Stimulated activated CD8-positive, alpha-beta memory T cell treated with anti-CD3 and anti-CD28 coated beads, Interleukin-7, amount 100 ng/mL, for 24 hours (primary cell): Measurements from ENCODE around the gene DRC3.

Experiments used
- DNase-seq: peaks from one replicate; pipeline ENCODE4 v3.0.0-alpha.2; 2020; ENCODE audit warnings: low read depth

The DRC3 gene

DNA sequence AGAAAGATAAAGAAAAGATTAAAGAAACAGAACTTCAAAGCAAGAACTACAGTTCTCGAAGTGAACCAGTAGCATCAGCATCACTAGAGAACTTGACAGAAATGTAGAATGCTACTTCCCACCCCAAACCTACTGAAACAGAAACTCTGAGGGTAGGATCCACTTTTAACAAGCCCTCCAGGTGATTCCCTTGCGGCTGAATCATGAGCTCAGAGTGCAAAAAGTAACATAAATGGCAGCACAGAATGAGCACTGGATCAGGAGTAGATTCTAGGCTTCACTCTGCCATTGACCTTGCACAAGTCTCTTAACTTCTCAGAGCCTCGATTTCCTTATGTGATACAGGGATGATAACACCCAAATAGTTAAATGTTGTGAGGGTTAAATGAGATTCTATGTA lies 6.3 kb upstream of the DRC3 start:
- DNase-seq: no peak

DNA sequence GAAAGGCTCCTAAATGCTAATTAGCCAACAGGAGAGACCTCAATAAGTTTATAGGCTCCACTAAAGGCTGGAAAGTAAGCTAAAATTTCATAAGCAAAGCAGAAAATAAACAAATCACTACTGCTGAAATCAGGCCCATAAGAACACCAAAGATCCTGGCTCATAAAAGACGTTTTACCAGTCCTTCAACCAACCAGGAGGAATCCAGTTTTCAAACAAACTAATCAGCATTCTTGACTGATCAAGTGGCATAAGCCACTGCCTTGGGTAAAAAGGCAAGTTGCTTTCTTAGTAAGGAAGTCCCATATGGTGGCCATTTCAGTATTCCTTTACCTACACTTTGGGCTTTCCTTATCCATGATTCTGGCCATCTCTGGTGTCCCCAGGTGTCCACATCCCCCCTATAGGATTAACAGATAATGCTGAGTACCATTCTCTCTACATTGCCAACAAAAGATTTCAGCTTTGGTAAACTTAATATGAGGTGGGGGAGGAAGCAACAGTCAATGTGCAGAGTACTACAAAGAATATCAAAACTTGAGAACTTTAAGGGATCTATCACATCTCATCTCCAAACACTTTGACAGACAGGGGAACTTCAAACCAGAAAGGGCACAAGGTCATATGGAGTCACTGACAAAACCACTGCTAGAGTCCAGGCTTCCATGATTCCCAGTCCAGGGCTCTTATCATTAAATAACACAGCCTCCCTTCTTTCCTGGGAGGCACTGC lies 1.8 kb upstream of the DRC3 start:
- DNase-seq: no peak

DNA sequence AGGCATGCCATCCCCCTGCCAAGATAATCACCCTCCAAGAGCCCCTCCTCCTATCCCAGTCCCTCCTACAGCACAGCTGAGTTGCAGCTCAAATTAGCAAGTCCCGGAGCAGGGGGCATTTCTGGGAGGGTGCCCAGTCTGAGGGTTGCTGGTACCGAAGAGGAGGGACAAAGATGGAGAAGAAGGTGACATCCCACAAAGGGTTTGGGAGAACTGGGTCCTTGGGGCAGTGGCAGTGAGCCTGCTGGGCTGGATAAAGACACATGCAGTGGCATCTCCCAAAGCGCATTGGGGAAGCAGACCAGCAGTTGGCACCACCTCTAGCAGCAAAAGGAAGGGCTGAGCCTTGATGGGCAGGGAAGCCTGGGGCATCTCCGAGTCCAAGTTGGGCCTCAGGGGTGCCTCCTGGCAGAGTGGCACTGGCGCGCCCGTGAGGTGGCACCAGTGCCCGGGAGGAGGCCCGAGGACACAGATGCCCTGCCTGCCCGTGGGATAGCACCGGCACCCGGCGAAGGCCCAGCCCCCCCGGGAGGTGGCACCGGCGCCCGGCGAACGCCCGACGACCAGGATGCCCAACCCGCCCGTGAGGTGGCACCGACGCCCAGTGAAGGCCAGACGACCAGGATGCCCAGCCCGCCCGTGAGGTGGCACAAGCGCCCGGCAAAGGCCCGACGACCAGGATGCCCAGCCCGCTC lies 1.1 kb upstream of the DRC3 start:
- DNase-seq: peak; percentile 16

DNA sequence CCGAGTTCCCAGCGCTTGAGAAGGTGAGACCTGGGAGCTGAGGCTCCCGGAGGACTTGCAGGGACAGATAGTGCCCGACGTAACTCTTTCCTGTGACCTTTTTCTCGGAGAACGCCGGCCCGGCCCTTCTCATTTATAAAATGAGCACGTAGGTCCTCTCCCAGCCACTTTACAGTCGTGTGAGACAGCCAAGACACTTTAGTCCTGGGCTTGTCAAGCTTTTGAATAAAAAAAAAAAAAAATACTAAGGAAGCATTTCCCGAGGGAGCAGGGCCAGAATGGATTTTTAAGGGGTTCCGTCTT lies 241 bp downstream of the DRC3 start:
- no peak for DNase-seq

DNA sequence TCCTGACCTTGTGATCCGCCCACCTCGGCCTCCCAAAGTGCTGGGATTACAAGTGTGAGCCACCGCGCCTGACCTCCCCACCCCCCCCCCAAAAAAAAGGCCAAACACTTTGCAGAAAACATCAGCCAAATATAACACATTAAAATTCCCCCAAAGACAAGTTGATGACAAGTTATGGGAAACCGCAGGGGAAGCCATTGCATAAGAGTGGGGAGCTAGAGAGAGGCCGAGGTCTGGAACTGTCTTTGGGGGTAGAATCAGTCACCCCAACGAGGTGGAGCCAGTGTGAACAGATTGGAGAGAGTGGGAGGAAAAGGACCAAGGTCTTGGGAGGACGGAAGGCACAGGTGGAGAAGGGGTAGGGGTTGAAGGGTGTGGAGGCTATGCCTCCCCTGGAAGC lies 2.8 kb downstream of the DRC3 start:
- DNase-seq: no peak

DNA sequence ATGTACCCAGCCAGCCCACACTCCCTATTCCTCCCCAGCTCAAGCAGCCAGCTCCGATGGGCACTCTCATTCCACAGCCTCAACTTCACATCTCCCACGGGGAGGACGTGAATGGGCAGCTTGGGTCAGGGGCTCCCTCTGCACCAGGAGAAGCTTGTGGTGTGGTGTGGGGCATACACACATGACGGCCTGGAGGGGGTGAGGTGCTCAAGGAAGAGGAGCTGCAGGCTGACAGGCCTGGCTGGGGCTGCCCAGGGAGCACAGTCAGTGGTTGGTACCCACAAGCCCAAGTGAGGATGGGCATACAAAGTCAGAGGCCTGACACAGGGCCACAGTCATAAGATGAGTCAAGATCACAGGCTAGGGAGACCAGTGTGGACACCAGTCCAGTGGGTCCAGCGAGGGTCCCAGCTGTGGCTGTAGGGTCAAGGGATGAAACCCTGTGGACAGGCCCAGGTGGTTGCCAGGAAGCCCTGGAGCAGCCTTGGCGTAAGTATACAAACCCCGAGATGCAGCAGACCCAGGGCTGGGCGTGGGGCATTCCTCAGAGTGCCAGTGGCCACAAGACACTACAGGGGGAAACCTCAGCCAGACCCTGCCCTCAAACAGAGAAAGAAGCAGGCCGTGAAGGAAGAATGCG lies 4.4 kb downstream of the DRC3 start:
- no peak for DNase-seq

DNA sequence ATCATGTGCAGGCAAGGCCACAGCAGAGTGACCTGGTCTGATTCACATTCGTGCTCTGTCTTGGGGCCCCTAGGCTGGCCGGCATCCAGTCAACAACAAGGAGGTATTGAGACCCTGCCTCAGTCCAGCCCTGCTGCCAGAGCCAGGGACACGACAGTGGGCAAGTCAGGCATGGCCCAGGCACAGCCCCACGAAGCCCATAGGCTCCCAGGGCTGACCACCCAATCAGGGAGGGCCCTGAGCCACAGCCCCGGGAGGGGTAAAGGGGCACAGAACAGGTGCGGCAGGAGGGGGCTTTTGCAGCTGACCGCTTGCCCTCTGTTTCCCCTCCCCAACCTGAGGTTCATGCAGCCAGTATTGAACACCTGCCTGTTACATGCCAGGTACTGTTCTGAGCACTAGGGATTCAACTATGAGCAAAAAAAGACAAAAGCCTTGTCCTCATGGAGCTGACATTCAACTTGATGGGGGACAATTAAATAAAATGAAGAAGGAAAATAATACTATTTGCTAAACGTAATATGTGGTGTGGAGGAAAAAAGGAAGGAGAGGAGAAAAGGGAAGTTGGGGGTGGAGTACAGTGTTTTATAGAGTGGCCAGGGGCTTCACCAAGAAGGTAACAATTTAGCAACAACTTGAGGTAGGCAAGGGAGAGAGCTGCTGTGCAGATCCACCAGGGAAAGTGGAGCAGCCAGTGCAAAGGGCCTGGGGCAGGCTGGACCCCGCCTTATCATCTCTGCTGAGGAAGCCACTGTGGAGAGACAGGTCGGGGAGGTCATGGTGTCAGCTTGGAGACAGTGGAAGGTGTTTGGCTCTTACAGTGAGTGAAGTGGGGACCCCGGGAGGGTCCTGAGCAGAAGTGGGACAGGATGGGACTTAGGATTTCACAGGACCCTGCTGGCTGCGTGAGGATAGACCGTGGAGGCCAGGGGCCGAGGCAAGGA lies 6.1 kb downstream of the DRC3 start:
- no peak for DNase-seq

DNA sequence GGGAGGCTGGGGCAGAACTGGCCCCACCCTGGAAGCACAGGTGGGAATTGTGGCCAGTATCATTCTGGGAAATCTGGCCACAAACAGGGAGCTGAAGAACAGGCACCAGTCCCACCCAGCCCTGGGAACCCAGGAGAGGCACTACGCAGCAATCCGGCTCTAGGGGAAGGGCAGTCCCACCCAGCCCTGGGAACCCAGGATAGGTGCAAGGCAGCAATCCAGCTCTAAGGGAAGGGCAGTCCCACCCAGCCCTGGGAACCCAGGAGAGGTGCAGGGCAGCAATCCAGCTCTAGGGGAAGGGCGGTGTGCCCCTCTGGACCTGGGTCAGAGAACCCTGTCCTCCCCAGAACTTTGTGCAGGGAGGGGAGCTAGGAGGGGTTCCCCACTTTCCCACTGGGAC lies 7.1 kb downstream of the DRC3 start:
- no peak for DNase-seq

DNA sequence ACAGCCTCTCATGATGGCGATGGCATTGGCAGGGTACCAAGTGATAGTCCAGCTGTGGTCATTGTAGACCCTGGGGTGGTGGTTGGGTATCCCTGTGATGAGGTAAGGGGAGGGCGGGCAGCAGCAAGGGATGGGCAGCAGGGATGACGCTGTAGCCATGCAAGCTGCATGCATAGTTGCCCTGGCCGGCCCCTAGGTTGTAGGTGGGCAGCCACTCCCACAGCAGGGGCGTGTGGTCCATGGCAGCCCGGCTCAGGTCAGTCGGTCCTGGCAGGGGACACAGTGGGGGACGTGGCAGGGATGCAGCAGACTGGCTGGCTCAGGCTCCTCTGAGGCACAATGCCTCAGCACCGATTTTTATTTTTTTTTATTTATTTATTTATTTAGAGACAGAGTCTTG lies 8.7 kb downstream of the DRC3 start:
- no peak for DNase-seq

DNA sequence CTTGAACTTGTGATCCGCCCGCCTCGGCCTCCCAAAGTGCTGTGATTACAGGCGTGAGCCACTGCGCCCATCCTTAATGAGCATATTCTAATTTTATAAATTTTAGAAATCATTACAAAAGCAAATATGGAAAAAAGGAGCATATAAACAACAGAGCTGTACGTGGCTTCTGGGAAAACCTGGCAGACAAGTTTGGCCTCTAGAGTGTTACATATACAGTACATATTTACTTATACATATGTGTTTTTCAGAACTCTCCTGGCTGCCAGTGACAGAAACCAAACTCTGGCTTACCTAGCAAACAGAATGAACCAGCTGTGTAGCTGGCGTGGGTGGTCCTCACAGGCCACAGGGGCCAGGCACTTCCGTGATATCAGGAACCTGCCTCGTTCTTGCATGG lies 10.1 kb downstream of the DRC3 start:
- no peak for DNase-seq

DNA sequence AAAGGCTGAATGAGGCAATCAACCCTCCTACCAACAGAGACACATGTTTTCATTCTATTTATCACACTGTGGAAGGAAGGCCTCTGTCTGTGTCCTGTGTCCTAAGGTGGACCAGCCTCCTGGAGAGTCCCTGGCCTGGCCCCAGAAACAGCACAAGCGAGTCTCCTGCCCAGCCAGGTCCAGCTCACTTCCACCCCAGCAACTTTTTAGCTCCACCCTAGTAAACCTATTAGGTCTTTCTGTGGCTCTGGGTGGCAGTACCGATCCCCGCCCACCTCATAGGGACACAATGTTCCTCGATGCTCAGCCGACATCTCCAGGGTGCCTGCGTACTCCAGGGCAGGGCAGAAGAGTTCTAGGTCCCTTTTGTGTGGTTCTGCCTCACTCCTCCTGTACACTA lies 10.7 kb downstream of the DRC3 start:
- DNase-seq: no peak

DNA sequence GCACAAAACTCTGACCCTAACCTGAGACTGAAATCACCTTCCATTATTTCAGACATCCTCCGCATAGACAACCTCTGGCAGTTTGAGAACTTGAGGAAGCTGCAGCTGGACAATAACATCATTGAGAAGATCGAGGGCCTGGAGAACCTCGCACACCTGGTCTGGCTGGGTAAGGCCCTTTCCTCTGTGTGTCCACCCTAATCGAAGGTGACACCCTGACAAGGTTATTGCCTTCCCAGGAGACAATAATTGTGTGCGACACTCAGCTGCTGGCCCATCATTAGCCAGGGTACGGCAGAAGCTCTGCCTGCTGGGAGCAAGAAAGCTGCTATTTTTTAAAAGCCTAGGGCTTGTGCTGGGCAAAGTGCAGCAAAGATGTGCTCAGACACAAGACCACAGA lies 11.1 kb downstream of the DRC3 start:
- no peak for DNase-seq

DNA sequence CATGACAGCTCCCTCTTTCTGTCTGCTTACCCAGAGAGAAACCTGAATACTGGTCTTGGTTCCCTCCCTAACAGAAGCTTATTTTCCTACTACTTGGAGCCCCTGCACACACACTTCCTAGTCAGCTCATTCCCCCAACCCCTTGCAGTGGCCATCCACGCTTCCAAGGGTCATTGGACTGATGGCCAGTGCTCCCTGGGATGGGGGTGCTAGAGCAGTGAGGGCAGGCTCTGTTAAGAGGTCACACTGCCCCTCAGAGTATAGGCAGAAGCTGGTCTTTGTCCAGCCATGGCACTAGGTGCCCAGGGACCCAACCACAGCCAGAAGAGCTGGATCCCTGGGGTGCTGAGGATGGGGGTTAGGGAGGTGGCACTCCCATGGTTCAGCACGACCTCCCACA lies 12.5 kb downstream of the DRC3 start:
- DNase-seq: no peak

DNA sequence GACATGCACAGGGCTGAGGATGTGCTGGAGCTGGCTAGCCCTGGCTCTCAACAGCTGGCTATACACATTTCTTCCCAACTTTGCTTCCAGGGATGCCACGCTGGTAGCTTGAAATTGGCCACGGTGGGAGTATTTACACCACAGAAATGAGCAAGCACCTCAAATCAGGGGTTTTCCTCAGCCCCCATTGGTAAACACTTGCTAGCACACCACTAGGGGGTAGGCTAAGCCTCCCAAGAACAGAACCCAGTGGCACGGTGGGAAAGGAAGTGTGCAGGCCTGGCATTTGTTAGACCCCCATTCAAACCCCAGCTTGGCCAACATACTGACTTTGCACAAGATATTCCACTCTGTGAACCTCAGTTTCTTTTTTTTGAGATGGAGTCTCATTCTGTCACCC lies 12.9 kb downstream of the DRC3 start:
- no peak for DNase-seq

DNA sequence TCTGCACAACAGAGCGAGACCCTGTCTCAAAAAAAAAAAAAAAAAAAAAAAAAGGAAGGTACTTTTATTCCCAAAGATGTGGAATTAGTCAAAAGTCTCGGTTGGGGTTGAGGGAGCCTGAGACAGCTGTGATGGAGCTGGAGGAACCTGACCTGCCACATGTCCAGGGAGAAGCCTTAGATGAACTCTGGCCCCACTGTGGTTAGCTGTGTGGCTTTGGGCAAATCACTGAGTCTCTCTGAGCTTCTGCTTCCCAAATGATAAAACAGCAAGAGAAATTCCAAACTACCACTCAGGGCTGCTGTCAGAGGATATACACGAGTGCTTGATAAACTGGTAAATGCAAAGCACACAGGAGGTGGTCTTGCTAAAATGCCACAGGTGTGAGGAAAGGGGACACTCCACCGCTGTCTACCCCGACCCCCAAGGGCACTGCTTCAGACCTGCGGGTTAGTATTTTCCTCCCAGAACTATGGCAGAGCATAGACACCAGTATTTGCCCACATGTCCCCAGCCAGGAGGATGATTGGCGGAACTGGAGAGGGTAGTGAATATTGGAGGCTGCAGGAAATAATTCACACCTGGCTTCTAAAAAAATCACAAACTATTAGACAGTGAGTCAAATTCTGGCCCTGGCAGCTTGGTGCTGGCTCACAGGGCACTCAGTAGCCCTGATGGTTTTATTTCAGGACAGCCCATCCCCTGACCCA lies 14.7 kb downstream of the DRC3 start:
- DNase-seq: no peak

DNA sequence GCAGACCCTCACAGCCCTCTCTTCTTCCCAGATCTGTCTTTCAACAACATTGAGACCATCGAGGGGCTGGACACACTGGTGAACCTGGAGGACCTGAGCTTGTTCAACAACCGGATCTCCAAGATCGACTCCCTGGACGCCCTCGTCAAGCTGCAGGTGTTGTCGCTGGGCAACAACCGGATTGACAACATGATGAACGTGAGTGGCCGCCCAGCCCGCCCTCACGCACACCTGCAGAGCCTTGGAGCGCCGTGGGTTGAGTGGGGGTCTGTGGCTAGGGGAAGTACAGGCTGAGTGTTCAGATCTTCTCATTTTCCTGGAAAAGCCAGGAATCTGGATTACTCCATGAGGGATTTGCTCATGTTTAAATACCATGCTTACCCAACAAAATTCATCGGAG lies 15.2 kb downstream of the DRC3 start:
- no peak for DNase-seq

DNA sequence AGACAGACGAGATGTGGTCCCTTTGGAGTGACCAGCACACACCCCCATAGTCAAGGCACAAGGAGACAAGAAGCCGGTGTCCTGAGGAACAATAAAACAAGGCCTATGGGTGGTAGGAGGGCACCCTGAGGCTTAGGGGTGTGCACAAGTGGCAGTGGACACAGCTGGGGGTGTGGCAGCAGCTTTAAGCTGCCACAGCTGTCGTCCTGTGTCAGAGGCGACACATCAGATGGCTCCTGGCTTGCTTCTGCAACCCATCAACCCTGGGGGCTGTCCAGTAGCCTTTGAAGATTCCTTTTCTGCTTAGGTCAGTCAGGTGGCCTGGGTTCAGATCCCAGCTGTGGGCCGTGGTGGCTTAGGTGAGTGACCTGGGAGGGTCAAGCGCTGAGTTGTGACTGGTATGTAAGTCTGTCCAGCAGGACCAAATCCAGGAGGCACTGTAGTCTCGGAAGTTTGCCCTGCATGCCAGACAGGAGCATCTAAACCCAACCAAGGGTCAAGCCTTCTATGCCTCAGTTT lies 15.8 kb downstream of the DRC3 start:
- no peak for DNase-seq

DNA sequence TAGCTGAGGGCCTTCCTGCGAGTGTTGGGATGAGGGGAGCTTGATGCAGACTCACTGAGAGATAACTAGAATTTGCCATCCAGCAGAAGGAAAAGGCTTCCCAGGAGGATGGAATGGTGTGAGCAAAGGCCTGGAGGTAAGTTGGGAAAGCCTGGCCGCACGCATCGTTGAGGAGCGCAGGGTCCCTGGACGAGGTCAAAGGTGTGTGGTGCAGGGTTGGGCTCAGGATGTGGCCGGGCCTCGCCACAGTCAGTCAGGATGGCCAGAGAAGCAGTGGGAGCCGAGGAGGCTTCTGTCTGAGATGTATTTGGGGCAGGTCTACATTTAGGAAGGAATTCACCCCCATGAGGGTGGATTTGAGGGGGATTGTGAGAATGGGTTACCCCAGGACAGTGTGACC lies 16.4 kb downstream of the DRC3 start:
- DNase-seq: no peak

DNA sequence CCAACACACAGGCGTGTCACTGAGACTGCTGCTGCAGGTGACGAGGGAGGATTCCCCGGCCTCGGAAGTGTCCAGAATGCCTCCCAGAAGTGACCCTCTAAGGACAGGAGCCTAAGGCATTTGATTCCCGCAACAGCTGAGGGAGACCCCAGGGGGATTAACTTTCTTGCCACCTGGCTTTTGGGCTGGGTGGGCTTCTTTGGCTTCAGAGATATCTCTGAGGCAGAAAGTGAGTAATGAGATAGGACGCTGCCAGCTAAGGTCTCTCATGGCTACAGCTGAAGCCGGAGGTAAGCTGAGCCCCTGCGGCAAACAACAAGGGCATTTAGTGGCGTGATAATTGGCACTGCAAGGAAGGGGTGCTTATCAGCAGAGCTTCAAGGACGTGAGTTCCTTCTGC lies 17.0 kb downstream of the DRC3 start:
- no peak for DNase-seq

DNA sequence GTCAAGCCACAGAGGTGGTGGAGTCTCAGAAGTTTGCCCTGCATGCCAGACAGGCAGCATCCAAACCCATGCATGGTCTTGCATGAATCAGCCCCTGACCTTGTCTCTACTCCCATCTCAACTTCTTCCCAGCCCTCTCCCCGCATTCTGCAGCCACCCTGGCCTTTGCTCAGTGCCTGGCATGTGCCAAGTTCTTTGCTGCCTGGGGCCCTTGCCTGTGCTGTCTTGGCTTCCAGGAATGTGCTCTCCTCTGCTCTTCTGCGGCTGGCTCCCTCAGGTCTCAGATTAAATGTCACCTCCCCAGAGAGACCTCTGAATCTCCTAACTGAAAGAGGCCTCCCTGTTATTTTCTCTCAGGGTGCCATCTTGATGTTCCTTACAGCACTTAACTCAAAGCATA lies 17.6 kb downstream of the DRC3 start:
- no peak for DNase-seq

DNA sequence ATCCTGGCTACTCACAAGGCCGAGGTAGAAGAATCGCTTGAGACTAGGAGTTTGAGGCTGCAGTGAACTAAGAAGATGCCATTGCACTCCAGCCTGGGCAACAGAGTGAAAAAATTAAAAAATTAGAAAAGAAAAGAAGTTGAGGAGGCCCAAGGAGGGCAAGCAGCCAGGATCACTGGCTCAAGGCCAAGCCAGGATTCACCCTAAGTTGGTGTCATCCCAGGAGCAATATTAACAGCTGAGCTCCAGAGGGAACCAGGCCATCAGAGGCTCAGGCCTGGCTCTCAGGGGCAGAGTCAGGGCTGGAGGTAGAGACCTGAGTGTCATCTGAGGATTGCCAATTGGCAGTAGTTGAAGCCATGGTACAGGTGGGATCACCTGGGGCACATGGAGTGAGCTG lies 20.7 kb downstream of the DRC3 start:
- no peak for DNase-seq

DNA sequence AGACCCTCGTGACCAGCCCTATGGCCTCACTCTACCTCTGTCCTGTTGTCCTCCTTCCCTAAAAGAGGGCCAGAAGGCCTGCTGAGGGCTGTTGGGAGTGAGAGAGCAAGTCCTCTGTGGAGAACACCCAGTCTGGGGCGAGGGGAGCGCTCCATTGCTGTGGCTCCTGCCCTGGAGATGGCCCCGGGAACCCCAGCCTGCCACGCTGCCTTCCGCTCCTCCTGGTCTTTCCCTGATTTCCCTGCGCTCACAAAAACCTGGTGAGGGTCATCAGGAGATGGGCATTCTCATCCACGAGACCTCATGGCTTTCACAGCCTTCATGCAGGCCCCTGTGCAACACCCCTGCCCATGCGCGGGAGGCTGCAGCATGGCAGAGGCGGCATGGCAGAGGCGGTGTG lies 21.2 kb downstream of the DRC3 start:
- DNase-seq: no peak
